HepG2 (cell line): ENCODE results near the gene NKX1-2. TPM values are rescaled to one million over a fixed set of nuclear protein-coding genes. Genes with fewer than 3 reads are reported as not detected.

Source experiments
- FOXK1 ChIP-seq: sonication (generic); formaldehyde crosslinking; IDR thresholded peaks from 2 replicates; pipeline ENCODE4 v1.4.0; 2020; ENCODE audit warnings: low read depth, missing genetic modification reagents, borderline replicate concordance
- GATA4 ChIP-seq: sonication (generic); IDR thresholded peaks from 2 replicates; pipeline ENCODE4 v1.6.1; 2016; ENCODE audit warnings: antibody characterized with exemption, low read depth, borderline replicate concordance
- GZF1 ChIP-seq: sonication (generic); formaldehyde crosslinking; IDR thresholded peaks from 2 replicates; pipeline ENCODE4 v1.5.1; 2020; ENCODE audit warnings: mild to moderate bottlenecking, missing genetic modification reagents
- HIC2 ChIP-seq: sonication (generic); formaldehyde crosslinking; IDR thresholded peaks from 2 replicates; pipeline ENCODE4 v1.9.0; 2022; ENCODE audit warnings: low read depth, missing genetic modification reagents
- HNRNPK ChIP-seq: fragments of 200-400 bp; formaldehyde crosslinking; IDR thresholded peaks from 2 replicates; pipeline ENCODE4 v1.6.1; 2018; ENCODE audit warnings: low read length, low read depth, moderate library complexity, mild to moderate bottlenecking; ENCODE audit not compliant: poor library complexity, severe bottlenecking
- KAT2B ChIP-seq: fragments of 150-350 bp; IDR thresholded peaks from 2 replicates; pipeline ENCODE4 v1.6.1; 2014; ENCODE audit warnings: low read depth, low read length, borderline replicate concordance
- MAX ChIP-seq: IDR thresholded peaks from 2 replicates; pipeline ENCODE4 v1.6.1; 2012; ENCODE audit warnings: inconsistent platforms
- NCOA5 ChIP-seq: sonication (generic); formaldehyde crosslinking; IDR thresholded peaks from 2 replicates; pipeline ENCODE4 v1.4.0; 2020; ENCODE audit warnings: missing genetic modification reagents
- NCOR1 ChIP-seq: fragments of 200-600 bp; sonication (generic); IDR thresholded peaks from 2 replicates; pipeline ENCODE4 v1.7.0; 2017; ENCODE audit warnings: antibody characterized with exemption, low read length, borderline replicate concordance
- NR2F6 ChIP-seq, 2 experiments: IDR thresholded peaks; 2 replicates each; pipeline ENCODE4 v1.6.1; 2016; ENCODE audit warnings: antibody characterized with exemption in 1 of 2, mild to moderate bottlenecking in 1 of 2
- RAD51 ChIP-seq: fragments of 450-650 bp; IDR thresholded peaks from 2 replicates; pipeline ENCODE4 v1.6.1; 2016; ENCODE audit warnings: borderline replicate concordance
- SMYD3 ChIP-seq: sonication (generic); formaldehyde crosslinking; IDR thresholded peaks from 2 replicates; pipeline ENCODE4 v1.8.1; 2023; ENCODE audit warnings: mild to moderate bottlenecking, missing genetic modification reagents
- SP4 ChIP-seq: sonication (generic); formaldehyde crosslinking; IDR thresholded peaks from 2 replicates; pipeline ENCODE4 v1.8.1; 2023; ENCODE audit warnings: mild to moderate bottlenecking, missing genetic modification reagents
- STAG1 ChIP-seq: sonication (generic); formaldehyde crosslinking; IDR thresholded peaks from 2 replicates; pipeline ENCODE4 v1.4.0; 2020; ENCODE audit warnings: missing genetic modification reagents
- YY1 ChIP-seq: IDR thresholded peaks from 2 replicates; pipeline ENCODE4 v1.6.1; 2011; ENCODE audit warnings: low read length, low read depth, moderate library complexity, mild to moderate bottlenecking; ENCODE audit not compliant: insufficient read depth, insufficient replicate concordance
- ZFP37 ChIP-seq: sonication (generic); formaldehyde crosslinking; IDR thresholded peaks from 2 replicates; pipeline ENCODE4 v1.4.0; 2020; ENCODE audit warnings: missing genetic modification reagents, borderline replicate concordance
- ZFP91 ChIP-seq: sonication (generic); formaldehyde crosslinking; IDR thresholded peaks from 2 replicates; pipeline ENCODE4 v1.9.0; 2022; ENCODE audit warnings: missing genetic modification reagents, mild to moderate bottlenecking, borderline replicate concordance
- ZMYM3 ChIP-seq: sonication (generic); formaldehyde crosslinking; IDR thresholded peaks from 2 replicates; pipeline ENCODE4 v1.5.1; 2020; ENCODE audit warnings: mild to moderate bottlenecking, missing genetic modification reagents
- ZNF558 ChIP-seq: sonication (generic); formaldehyde crosslinking; IDR thresholded peaks from 2 replicates; pipeline ENCODE4 v1.9.0; 2022; ENCODE audit warnings: mild to moderate bottlenecking, missing genetic modification reagents, borderline replicate concordance
- ZNF777 ChIP-seq: sonication (generic); formaldehyde crosslinking; IDR thresholded peaks from 2 replicates; pipeline ENCODE4 v1.4.0; 2020; ENCODE audit warnings: missing genetic modification reagents
- ZSCAN12 ChIP-seq: sonication (generic); formaldehyde crosslinking; IDR thresholded peaks from 2 replicates; pipeline ENCODE4 v1.9.0; 2021; ENCODE audit warnings: mild to moderate bottlenecking, missing genetic modification reagents
- polyA plus RNA-seq, 8 experiments: library from polyadenylated mRNA; depleted of rRNA in 3 of 8; stranded (reverse) in 7 of 8; unstranded in 1 of 8; fragments of >200 nt; fragmentation: Illumina TruSeq in 4 of 8; extraction: Trizol in 4 of 8; gene quantifications; 2 replicates each; pipeline versions ENCODE4 v1.2.1 to v1.2.3, GENCODE V29; 2011 to 2016; ENCODE audit warnings: low read depth in 4 of 8, missing spikeins in 1 of 8, mixed read lengths in 1 of 8; ENCODE audit not compliant: insufficient read depth in 1 of 8
- total RNA-seq, 5 experiments: library from RNA; depleted of rRNA; stranded (reverse); fragments of >200 nt; fragmentation: Illumina TruSeq; extraction: Trizol; gene quantifications; 2 replicates each; pipeline ENCODE4 v1.2.3, GENCODE V29; 2016; ENCODE audit warnings: low read depth in 1 of 5

Gene NKX1-2
- total and polyA plus RNA-seq, 2 of the 13 experiments (the other 11 are each of a cell fraction or from before 2014, with no cell fraction given), result not detected

GRCh38 chr10:124470544-124471434 lies 21.0 kb upstream of the NKX1-2 start (continued):
- peak; percentile 62; the same call in 1 of the 2 replicates for TF ChIP-seq ZFP37 (CRISPR knock-in tag)
- TF ChIP-seq YY1, result peak; percentile 12
- TF ChIP-seq GZF1 (CRISPR knock-in tag), result no peak
- TF ChIP-seq NCOR1, result peak; percentile 99
- TF ChIP-seq SP4 (CRISPR knock-in tag), result peak; percentile 70
- TF ChIP-seq ZMYM3 (CRISPR knock-in tag), result peak; percentile 94
- peak; percentile 87; the same call in 1 of the 2 replicates for TF ChIP-seq FOXK1
- TF ChIP-seq STAG1 (CRISPR knock-in tag), result peak; percentile 41
- TF ChIP-seq GATA4, result peak; percentile 61; the same call in 1 of the 2 replicates
- no peak for TF ChIP-seq ZNF558 (CRISPR knock-in tag)
- peak; percentile 78 for TF ChIP-seq ZFP91 (CRISPR knock-in tag)
- TF ChIP-seq HIC2 (CRISPR knock-in tag), result peak; percentile 88
- no peak for TF ChIP-seq NCOA5 (CRISPR knock-in tag)
- TF ChIP-seq KAT2B, result no peak
- TF ChIP-seq ZNF777, result peak; percentile 57; the same call in 1 of the 2 replicates
- no peak for TF ChIP-seq RAD51
- TF ChIP-seq NR2F6 (IDR thresholded peaks at IDR 0.05), result peak; percentile 91
- TF ChIP-seq NR2F6 (CRISPR knock-in tag; IDR thresholded peaks at IDR 0.05), result peak; percentile 92
- TF ChIP-seq HNRNPK, result no peak
- TF ChIP-seq SMYD3 (CRISPR knock-in tag), result no peak; the same call in 1 of the 2 replicates
- peak; percentile 92 for TF ChIP-seq MAX
- TF ChIP-seq ZSCAN12 (CRISPR knock-in tag), result no peak
